Pancreas (tissue), 10 donors: ENCODE data around the gene RICTOR. TPM values are rescaled to one million over a fixed set of nuclear protein-coding genes. Genes with fewer than 3 reads are reported as not detected.

ENCODE experiments used
- ATAC-seq, 4 donors: fragments of 200-7000 bp; cut with Tn5 transposase; one replicate each; pipeline versions ENCODE4 v1.8.0 to v1.9.1; 2020; ENCODE audit warnings: mild to moderate bottlenecking in 4 of 4, moderate library complexity in 4 of 4
- DNase-seq, 6 donors: peaks; one replicate each; pipeline ENCODE4 v3.0.0-alpha.2; 2020
- FAIRE-seq: peaks from 2 replicates; lab custom pipeline; 2012; peaks lifted over from hg19 to GRCh38; lab: Jason Lieb, UNC
- H3K27ac ChIP-seq, 4 donors: fragments of 200-600 bp; sonication (generic); 1 replicate in 3 of 4; 2 replicates in 1 of 4; pipeline versions ENCODE4 v1.5.0 to v1.8.0; 2020
- H3K27me3 ChIP-seq, 4 donors: fragments of 200-600 bp; one replicate each; pipeline ENCODE4 v1.8.0; 2021
- H3K36me3 ChIP-seq, 3 donors: fragments of 200-600 bp; sonication (generic) in 1 of 3; one replicate each; pipeline versions ENCODE4 v1.5.0 to v1.8.0; 2020 to 2021
- H3K4me1 ChIP-seq, 3 donors: fragments of 200-600 bp; one replicate each; pipeline ENCODE4 v1.8.0; 2021
- H3K4me3 ChIP-seq, 4 donors: fragments of 200-600 bp; sonication (generic) in 2 of 4; one replicate each; pipeline versions ENCODE4 v1.5.0 to v1.8.0; 2020 to 2021
- H3K9me3 ChIP-seq, 4 donors: fragments of 200-600 bp; one replicate each; pipeline ENCODE4 v1.8.0; 2021
- WGBS, 2 donors: extraction: QIAGEN DNeasy Blood & Tissue Kit; methylation state at CpG; one replicate each; pipeline ENCODE4 v1.1.7; 2013; 5-methylcytosine and 5-hydroxymethylcytosine counted together
- intact Hi-C, 3 donors: fragments of 100-400 bp; cut with DNase I; formaldehyde crosslinking; loops; one replicate each; pipeline versions ENCODE4 v1.11.1 to v1.14.2; 2022
- polyA plus RNA-seq, 2 donors: library from polyadenylated mRNA; stranded (reverse); fragments of 200-250 nt; gene quantifications; one replicate each; pipeline ENCODE4 v1.2.3, GENCODE V29; 2013
- total RNA-seq, 6 donors: library from RNA; stranded (reverse); fragmentation: NEBNext Ultra II Directional in 4 of 6; extraction: Animal tissue kit (Norgen Biotek cat#: 25700) in 4 of 6; gene quantifications; one replicate each; pipeline versions ENCODE4 v1.2.1 to v1.2.4, GENCODE V29; 2021 to 2023
- TF ChIP-seq, protein P1 (sequence below), 4 donors: fragments of 200-600 bp; sonication (generic) in 3 of 4; IDR thresholded peaks; one replicate each; pipeline versions ENCODE4 v1.5.0 to v1.8.0; 2021; ENCODE audit warnings: antibody characterized with exemption in 4 of 4
- donor health status: healthy with polysubstance abuse.
- donor health status: DM: no; HTN: no; CAD: no; lungs with moderate emphysema.
- donor health status: DM: no; HTN: no; CAD: no.
- donor health status: control.
- donor health status: control.
- donor health status: Bipolar disorder and iron deficiency.
- donor health status: DM: yes; HTN: yes; CAD: no.
- donor health status: DM: no; HTN: no; CAD: no.
- donor health status: DM: no; HTN: no; CAD: no.
- donor health status: DM: yes; HTN: yes; CAD: no.

Gene RICTOR
- total and polyA plus RNA-seq, 8 donors = 4.2 to 23.0 (median 14.1) TPM

DNA sequence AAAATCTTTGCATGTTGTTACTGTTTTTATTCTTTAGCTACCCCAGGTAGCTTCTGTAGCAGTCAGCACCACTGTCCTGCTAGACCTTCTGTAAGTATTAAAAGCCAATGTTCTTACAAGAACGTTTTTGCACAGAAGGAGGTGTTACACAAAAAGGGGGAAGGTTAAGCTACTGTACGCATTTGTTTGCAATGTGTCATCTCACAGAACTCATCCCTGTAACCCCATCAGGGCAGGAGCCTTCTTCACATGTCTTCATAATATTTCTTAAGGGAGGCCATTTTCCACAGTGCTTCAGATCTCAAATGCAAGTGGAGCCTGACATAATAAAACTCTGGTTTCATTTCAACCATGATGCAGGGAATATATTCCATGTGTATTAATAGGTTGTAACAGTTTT, 160.5 kb downstream of the RICTOR start:
- intact Hi-C loops = no loop called here
- TF ChIP-seq, protein P1, sequence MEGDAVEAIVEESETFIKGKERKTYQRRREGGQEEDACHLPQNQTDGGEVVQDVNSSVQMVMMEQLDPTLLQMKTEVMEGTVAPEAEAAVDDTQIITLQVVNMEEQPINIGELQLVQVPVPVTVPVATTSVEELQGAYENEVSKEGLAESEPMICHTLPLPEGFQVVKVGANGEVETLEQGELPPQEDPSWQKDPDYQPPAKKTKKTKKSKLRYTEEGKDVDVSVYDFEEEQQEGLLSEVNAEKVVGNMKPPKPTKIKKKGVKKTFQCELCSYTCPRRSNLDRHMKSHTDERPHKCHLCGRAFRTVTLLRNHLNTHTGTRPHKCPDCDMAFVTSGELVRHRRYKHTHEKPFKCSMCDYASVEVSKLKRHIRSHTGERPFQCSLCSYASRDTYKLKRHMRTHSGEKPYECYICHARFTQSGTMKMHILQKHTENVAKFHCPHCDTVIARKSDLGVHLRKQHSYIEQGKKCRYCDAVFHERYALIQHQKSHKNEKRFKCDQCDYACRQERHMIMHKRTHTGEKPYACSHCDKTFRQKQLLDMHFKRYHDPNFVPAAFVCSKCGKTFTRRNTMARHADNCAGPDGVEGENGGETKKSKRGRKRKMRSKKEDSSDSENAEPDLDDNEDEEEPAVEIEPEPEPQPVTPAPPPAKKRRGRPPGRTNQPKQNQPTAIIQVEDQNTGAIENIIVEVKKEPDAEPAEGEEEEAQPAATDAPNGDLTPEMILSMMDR (IDR thresholded peaks at IDR 0.05) = no peak
- no peak for DNase-seq
- Histone ChIP-seq H3K4me3 (no peak overlapping the region), H3K27me3 (no peaks in the 10 kb centered on the region), H3K4me1 (peaks cover 0 to under 1% (median 0%) of the 10 kb centered on the region in 3 donors), H3K27ac (no peak overlapping the region), H3K36me3 (no peaks in the 10 kb centered on the region), H3K9me3 (no peaks in the 10 kb centered on the region)
- no peak for FAIRE-seq
- ATAC-seq = no peak
- WGBS, 2 donors = 66 to 83% methylated on average over 2 of the region's 2 CpGs

DNA sequence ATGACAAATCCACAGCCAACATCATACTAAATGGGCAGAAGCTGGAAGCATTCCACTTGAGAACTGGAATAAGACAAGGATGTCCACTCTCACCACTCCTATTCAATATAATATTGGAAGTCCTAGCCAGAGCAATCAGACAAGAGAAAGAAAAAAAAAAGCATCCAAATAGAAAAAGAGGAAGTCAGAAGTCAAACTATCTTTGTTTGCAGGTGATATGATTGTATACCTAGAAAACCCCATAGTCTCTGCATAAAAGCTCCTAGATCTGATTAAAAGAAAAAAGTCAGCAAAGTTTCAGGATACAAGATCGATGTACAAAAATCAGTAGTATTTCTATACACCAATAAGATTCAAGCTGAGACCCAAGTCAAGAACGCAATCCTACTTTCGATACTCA, 162.3 kb downstream of the RICTOR start:
- ATAC-seq (no peak), FAIRE-seq (no peak), DNase-seq (no peak)
- 91 to 97% methylated on average over 3 of the region's 3 CpGs for WGBS, 2 donors
- Histone ChIP-seq H3K27me3 (no peaks in the 10 kb centered on the region), H3K4me3 (no peak overlapping the region), H3K9me3 (no peaks in the 10 kb centered on the region), H3K4me1 (no peaks in the 10 kb centered on the region), H3K36me3 (no peaks in the 10 kb centered on the region), H3K27ac (no peak overlapping the region)
- TF ChIP-seq, protein P1 (IDR thresholded peaks at IDR 0.05) = no peak
- intact Hi-C loops = no loop called here

DNA sequence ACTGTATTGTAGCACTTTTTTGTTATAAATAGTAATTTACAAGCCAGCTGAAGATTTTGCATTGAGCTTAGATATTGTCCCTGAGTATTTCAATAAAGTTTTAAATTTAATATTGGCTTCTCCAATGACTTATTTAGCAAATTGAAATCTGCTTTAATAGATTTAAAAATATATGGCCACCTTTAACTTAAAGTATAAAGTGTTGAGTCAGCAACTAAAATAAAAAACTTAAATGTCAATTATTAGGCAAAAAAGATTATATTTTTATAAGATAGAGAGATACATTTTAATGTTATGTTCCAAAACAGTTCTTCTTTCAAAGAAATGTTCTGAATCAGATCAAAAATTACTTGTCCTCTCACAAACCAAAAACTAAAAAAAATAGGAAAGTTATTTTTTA, 167.7 kb downstream of the RICTOR start:
- peaks cover 0 to 6% (median 0%) of the 10 kb centered on the region in 3 donors for H3K36me3 ChIP-seq

DNA sequence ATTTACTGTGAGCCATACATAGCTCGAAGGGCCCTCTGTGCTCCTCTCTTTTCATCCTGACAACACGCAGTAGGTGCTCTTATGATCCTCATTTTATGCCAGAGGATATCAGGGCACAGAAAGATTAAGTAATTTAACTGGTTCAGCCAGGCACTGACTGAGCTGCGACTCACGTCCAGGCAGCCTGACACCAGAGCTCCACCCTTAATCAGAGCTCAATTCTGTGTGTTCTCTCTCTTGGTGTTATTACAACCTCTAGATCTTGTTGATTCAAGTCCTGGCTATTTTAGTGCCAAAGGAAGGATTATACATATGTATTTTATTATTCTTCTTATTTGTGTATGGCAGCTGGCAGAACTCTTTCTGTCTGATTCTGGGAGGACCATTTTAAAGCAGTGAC, 168.7 kb downstream of the RICTOR start:
- no peaks in the 10 kb centered on the region for H3K27me3 ChIP-seq
- no peak for ATAC-seq
- intact Hi-C loops = no loop called here
- peaks cover 0 to 6% (median 0%) of the 10 kb centered on the region in 3 donors for H3K36me3 ChIP-seq
- DNase-seq = no peak
- no peak overlapping the region for H3K27ac ChIP-seq
- H3K4me1 ChIP-seq = no peaks in the 10 kb centered on the region
- 87 to 91% methylated on average over 4 of the region's 4 CpGs for WGBS, 2 donors
- H3K9me3 ChIP-seq = no peaks in the 10 kb centered on the region
- TF ChIP-seq, protein P1 (IDR thresholded peaks at IDR 0.05) = no peak
- no peak overlapping the region for H3K4me3 ChIP-seq
- FAIRE-seq = no peak

More for the DNA sequence above, 167.7 kb downstream of the RICTOR start:
- no peak overlapping the region for H3K4me3 ChIP-seq
- ATAC-seq = no peak
- no peak for DNase-seq
- FAIRE-seq = no peak
- H3K4me1 ChIP-seq = no peaks in the 10 kb centered on the region
- intact Hi-C loops = no loop called here
- no peaks in the 10 kb centered on the region for H3K9me3 ChIP-seq
- TF ChIP-seq, protein P1 (IDR thresholded peaks at IDR 0.05) = no peak
- no peak overlapping the region for H3K27ac ChIP-seq
- no peaks in the 10 kb centered on the region for H3K27me3 ChIP-seq

DNA sequence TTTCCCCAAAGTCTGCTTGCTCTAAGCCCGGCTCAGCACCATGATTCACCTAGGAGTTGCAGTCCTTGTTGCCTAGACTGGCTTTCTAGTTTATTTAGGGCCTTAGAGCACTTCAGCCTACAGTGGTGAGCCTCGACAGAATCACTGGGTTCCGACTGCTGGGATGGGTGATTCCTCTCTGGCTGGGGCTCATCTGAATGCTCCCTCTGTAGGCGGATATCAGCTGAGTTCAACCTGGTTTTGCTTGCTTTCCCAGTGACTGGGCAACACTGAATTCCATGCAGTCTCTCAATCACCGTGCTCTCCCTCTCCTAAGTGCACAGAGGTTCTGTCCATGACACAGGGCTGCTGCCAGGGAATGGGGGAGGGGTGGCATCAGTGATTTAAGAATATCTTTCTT, 174.3 kb downstream of the RICTOR start:
- Histone ChIP-seq H3K4me3 (no peak overlapping the region), H3K36me3 (peaks cover 0 to 6% (median 0%) of the 10 kb centered on the region in 3 donors), H3K27me3 (no peaks in the 10 kb centered on the region), H3K27ac (no peak overlapping the region), H3K4me1 (no peaks in the 10 kb centered on the region), H3K9me3 (no peaks in the 10 kb centered on the region)
- WGBS, 2 donors = 81 to 91% methylated on average over 5 of the region's 5 CpGs
- ATAC-seq (no peak), FAIRE-seq (no peak), DNase-seq (no peak)
- TF ChIP-seq, protein P1 (IDR thresholded peaks at IDR 0.05) = no peak
- intact Hi-C loops = no loop called here
